NB4 (cell line): ENCODE results near the gene GABRG3.

Source experiments
- DNase-seq: peaks from one replicate; pipeline ENCODE4 v3.0.0; 2010; ENCODE audit warnings: low read depth
- H3K4me3 ChIP-seq: one replicate; pipeline ENCODE4 v1.5.1; 2011; ENCODE audit warnings: mild to moderate bottlenecking, low read depth, low read length, moderate library complexity
- MAX ChIP-seq: IDR thresholded peaks from 2 replicates; pipeline ENCODE4 v1.6.1; 2011; ENCODE audit warnings: low read depth, low read length
- MYC ChIP-seq: IDR thresholded peaks from 2 replicates; pipeline ENCODE4 v1.6.1; 2011; ENCODE audit warnings: low read depth, low read length
- POLR2A ChIP-seq: IDR thresholded peaks from 2 replicates; pipeline ENCODE4 v1.6.1; 2011; ENCODE audit warnings: mild to moderate bottlenecking; ENCODE audit not compliant: insufficient read length; ENCODE audit errors: extremely low read depth
- TF ChIP-seq, protein P1 (sequence below): IDR thresholded peaks from one replicate; pipeline ENCODE4 v1.5.1; 2012; ENCODE audit warnings: low read depth, low read length

The GABRG3 gene

DNA sequence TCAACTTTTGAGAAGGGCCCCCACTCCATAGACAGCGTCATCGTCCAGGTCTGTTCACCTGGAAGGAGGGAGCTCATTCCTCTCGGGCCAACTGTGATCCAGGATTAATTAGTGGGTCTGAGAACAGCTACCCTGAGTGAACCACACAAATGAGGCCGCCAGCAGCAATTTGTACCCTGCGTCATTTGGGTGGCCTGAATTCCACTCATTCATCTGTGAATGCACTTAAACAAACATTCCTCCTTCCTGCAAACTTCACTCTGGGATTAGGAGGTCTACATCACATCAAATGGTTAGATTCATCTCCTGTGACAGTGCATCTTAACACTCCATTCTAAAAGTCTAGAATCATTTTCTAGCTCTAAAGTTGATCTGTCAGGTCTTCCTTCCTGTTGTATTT, 201.8 kb downstream of the GABRG3 start:
- TF ChIP-seq POLR2A (no peak), MYC (no peak), MAX (no peak)
- TF ChIP-seq, protein P1, sequence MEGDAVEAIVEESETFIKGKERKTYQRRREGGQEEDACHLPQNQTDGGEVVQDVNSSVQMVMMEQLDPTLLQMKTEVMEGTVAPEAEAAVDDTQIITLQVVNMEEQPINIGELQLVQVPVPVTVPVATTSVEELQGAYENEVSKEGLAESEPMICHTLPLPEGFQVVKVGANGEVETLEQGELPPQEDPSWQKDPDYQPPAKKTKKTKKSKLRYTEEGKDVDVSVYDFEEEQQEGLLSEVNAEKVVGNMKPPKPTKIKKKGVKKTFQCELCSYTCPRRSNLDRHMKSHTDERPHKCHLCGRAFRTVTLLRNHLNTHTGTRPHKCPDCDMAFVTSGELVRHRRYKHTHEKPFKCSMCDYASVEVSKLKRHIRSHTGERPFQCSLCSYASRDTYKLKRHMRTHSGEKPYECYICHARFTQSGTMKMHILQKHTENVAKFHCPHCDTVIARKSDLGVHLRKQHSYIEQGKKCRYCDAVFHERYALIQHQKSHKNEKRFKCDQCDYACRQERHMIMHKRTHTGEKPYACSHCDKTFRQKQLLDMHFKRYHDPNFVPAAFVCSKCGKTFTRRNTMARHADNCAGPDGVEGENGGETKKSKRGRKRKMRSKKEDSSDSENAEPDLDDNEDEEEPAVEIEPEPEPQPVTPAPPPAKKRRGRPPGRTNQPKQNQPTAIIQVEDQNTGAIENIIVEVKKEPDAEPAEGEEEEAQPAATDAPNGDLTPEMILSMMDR = no peak
- H3K4me3 ChIP-seq = no peak overlapping the region
- DNase-seq = no peak

DNA sequence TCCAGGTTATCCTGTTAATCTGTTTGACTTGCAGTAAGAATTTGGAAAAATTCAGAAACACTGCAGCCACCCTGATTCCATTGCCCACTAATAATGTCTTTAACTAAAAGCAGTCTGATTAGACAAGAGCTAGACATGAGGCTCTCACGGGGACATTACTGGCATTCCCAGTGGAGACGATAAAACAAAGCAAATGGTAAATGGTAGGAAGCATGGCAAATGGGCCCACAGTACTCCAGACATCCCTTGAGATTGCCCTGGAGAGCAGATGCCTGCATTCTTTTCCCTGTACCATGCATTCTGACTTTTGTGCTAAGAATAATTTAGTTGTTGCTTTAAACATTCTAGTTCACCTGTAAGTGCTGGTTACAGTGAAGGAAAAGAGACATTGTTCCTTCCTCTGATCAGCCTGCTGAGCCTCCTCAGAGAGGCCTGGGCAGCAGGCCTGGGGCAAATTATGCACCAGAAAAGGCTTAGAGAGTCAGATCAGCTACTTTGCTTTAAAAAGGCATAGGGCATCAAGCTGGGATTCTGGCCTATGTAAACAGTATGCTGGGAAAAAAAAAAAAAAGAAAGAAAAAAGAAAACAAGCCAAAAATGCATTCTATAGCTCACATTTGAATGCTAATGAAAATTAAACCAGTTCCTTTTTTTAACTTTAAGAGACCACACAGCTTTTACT, 204.6 kb downstream of the GABRG3 start:
- DNase-seq = no peak
- TF ChIP-seq, protein P1 = no peak
- TF ChIP-seq MAX (no peak), MYC (no peak), POLR2A (no peak)
- no peak overlapping the region for H3K4me3 ChIP-seq

DNA sequence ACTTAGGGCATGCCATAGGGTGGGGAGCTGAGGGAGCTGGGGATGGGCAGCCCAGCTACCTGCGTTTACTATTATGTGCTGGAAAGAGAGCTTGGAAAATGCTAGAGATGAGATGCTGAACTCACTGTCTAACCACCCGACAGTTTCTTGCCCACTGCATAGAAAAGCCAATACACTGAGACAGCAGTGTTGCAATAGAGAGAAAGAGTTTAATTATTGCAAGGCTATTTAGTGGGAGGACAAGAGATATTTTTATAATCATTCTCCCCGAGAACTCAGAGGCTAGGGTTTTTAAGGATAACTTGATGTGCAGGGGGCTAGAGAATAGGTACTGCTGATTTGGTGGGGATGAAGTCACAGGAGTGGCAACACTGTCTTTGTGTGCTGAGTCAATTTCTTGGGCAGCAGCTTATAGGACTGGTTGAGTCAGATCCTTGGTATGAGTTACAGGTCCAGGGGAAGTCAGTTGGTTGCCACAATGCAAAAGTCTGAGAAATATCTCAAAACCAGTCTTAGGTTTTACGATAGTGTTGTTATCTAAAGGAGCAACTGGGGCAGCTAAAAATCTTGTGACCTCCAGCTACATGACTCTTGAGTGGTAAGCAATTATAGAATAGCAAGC, 205.9 kb downstream of the GABRG3 start:
- TF ChIP-seq, protein P1 = no peak
- TF ChIP-seq POLR2A (no peak), MYC (no peak), MAX (no peak)
- no peak for DNase-seq
- H3K4me3 ChIP-seq = no peak overlapping the region

GRCh38 chr15:27179789-27180188, 208.8 kb downstream of the GABRG3 start:
- TF ChIP-seq, protein P1 = no peak
- TF ChIP-seq MAX = no peak
- no peak for TF ChIP-seq POLR2A
- no peak for TF ChIP-seq MYC
- no peak overlapping the region for H3K4me3 ChIP-seq
- no peak for DNase-seq

DNA sequence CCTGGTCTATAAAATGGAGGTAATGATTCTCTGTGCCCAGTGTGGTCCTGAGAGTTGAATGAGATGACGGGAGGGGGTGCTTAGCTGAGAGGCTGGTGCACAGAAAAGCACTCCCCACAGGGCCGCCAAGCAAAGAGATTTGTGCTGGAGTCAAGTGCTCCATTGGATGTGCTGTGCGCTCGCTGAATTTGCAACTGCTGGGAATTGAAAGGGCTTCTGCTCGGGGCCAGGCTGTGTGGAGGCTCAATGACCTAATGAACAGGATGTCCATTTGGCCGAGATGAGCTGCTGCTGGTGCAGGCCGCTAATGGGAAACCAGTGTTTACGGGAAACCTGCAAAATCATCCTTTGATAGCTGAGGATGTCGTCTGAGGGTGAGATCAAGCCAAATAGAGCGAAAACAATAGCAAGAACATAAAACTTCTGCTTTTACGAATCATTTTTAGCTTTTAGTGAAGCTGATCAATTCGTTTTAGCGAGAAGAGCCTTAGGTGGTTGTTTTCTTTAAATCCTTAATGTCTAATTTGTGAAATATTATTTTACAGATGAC, 211.7 kb downstream of the GABRG3 start:
- DNase-seq = no peak
- no peak overlapping the region for H3K4me3 ChIP-seq
- TF ChIP-seq POLR2A (no peak), MAX (no peak), MYC (no peak)
- TF ChIP-seq, protein P1 = no peak
